Spleen (tissue), 11 donors: Measurements from ENCODE around the gene SORCS2. TPM values are rescaled to one million over a fixed set of nuclear protein-coding genes. Genes with fewer than 3 reads are reported as not detected.

Experiments used
- DNase-seq: peaks from one replicate; pipeline ENCODE4 v3.0.0-alpha.2; 2020
- H3K27ac ChIP-seq, 8 donors: fragments of 200-600 bp; sonication (generic) in 7 of 8; 1 replicate in 4 of 8; 2 replicates in 4 of 8; pipeline versions ENCODE4 v1.5.0 to v1.8.0; 2016 to 2021; ENCODE audit warnings: inconsistent platforms in 4 of 8, mild to moderate bottlenecking in 4 of 8, moderate library complexity in 1 of 8
- H3K27me3 ChIP-seq, 7 donors: fragments of 200-600 bp; sonication (generic) in 6 of 7; replicated peaks in 1 of 7; 1 replicate in 4 of 7; 2 replicates in 3 of 7; pipeline versions ENCODE4 v1.5.0 to v1.8.0; 2016 to 2021; ENCODE audit warnings: inconsistent platforms in 3 of 7, mild to moderate bottlenecking in 1 of 7
- H3K36me3 ChIP-seq, 6 donors: fragments of 200-600 bp; sonication (generic) in 5 of 6; 1 replicate in 4 of 6; 2 replicates in 2 of 6; pipeline versions ENCODE4 v1.5.0 to v1.8.0; 2016 to 2021; ENCODE audit warnings: inconsistent platforms in 2 of 6
- H3K4me1 ChIP-seq, 6 donors: fragments of 200-600 bp; sonication (generic) in 5 of 6; 1 replicate in 3 of 6; 2 replicates in 3 of 6; pipeline versions ENCODE4 v1.5.0 to v1.8.0; 2016 to 2021; ENCODE audit warnings: inconsistent platforms in 3 of 6
- H3K4me3 ChIP-seq, 8 donors: fragments of 200-600 bp; sonication (generic) in 7 of 8; 1 replicate in 4 of 8; 2 replicates in 4 of 8; pipeline versions ENCODE4 v1.5.0 to v1.8.0; 2016 to 2021; ENCODE audit warnings: inconsistent platforms in 4 of 8, mild to moderate bottlenecking in 4 of 8, moderate library complexity in 2 of 8
- H3K9me3 ChIP-seq, 8 donors: fragments of 200-600 bp; sonication (generic) in 7 of 8; 1 replicate in 4 of 8; 2 replicates in 4 of 8; pipeline versions ENCODE4 v1.5.0 to v1.8.0; 2016 to 2021; ENCODE audit warnings: inconsistent platforms in 4 of 8
- POLR2A ChIP-seq, 3 donors: fragments of 450-650 bp; IDR thresholded peaks; one replicate each; pipeline ENCODE4 v1.5.1; 2017; ENCODE audit warnings: antibody characterized with exemption in 3 of 3, mild to moderate bottlenecking in 1 of 3
- POLR2AphosphoS5 ChIP-seq, 3 donors: sonication (generic); formaldehyde crosslinking; IDR thresholded peaks; one replicate each; pipeline ENCODE4 v1.5.1; 2017; ENCODE audit warnings: antibody characterized with exemption in 3 of 3
- WGBS, 5 donors: extraction: QIAGEN DNeasy Blood & Tissue Kit in 3 of 5; methylation state at CpG; one replicate each; pipeline versions ENCODE4 v1.1.5 to v1.1.7; 2013 to 2018; 5-methylcytosine and 5-hydroxymethylcytosine counted together
- intact Hi-C: fragments of 100-400 bp; cut with DNase I; formaldehyde crosslinking; loops from one replicate; pipeline ENCODE4 v1.15.0; 2023; ENCODE audit warnings: low total_unique reads
- polyA plus RNA-seq, 3 donors: library from polyadenylated mRNA; stranded (reverse); fragments of 200-250 nt; gene quantifications; one replicate each; pipeline ENCODE4 v1.2.1, GENCODE V29; 2013
- total RNA-seq, 7 donors: library from RNA; depleted of rRNA in 3 of 7; stranded (reverse); fragments of >200 nt in 3 of 7; fragmentation: NEBNext Ultra II Directional in 4 of 7; extraction: Animal tissue kit (Norgen Biotek cat#: 25700) in 4 of 7; gene quantifications; one replicate each; pipeline versions ENCODE4 v1.1.0 to v1.2.1, GENCODE V29; 2016 to 2021
- TF ChIP-seq, protein P1 (sequence below), 11 experiments: fragments of 200-600 bp in 7 of 11; fragments of 450-650 bp in 4 of 11; sonication (generic) in 4 of 11; IDR thresholded peaks in 8 of 11; conservative IDR thresholded peaks in 3 of 11; 1 replicate in 7 of 11; 2 replicates in 4 of 11; pipeline versions ENCODE4 v1.4.0 to v1.8.0; 2016 to 2021; ENCODE audit warnings: antibody characterized with exemption in 11 of 11, inconsistent platforms in 4 of 11, mild to moderate bottlenecking in 1 of 11
- donor health status: healthy with polysubstance abuse.
- donor health status: DM: no; HTN: no; CAD: no; lungs with moderate emphysema.
- donor health status: DM: no; HTN: no; CAD: no.
- donor health status: Bipolar disorder and iron deficiency.
- donor health status: healthy.
- donor health status: DM: no; HTN: no; CAD: no.
- donor health status: DM: yes; HTN: yes; CAD: no.

Gene SORCS2
- total and polyA plus RNA-seq, 10 donors: 0.33 to 1.6 (median 0.60) TPM

DNA sequence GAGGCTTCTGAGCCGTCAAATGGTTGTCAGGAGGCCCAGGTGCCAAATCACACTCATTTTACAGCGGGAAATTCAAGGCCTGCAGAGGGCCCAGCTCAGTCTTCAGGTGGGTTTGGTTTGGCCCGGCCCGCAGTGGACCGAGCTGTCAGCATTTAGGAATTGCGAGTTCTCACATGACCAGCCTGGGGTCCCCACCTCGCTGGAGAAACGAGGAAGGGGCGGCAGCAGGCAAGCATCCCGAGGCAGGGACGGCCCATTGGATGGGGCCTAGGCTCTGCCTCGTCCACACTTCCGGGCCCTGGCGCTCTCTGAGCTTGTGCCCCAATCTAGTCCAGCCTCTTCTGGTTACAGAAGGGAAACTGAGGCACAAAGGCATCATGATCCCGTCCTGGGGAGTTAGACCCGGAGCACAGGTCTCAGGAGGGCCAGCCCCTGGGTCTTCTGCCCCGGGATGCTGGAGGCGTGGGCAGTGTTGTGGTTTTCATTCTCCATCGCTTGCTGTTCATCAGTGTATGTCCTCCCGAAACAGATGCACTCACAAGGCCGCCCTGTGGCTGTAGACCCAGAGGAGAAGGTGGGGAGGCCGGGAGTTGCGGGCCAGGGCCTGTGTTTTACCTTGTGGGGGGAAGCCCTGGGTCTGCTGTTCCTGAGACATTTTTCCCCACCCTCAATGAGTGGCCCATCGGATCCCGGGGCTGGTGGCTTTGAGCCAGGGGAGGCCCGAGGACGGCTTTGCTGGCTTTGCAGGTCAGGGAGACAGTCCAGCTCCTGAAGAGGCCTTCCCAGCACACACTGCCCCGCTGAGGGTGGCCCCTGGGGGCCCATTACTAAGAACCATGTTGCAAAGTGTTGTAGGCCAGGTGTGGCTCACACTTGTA is 233.5 kb downstream of the SORCS2 start:
- H3K4me3 ChIP-seq: no peak overlapping the region

DNA sequence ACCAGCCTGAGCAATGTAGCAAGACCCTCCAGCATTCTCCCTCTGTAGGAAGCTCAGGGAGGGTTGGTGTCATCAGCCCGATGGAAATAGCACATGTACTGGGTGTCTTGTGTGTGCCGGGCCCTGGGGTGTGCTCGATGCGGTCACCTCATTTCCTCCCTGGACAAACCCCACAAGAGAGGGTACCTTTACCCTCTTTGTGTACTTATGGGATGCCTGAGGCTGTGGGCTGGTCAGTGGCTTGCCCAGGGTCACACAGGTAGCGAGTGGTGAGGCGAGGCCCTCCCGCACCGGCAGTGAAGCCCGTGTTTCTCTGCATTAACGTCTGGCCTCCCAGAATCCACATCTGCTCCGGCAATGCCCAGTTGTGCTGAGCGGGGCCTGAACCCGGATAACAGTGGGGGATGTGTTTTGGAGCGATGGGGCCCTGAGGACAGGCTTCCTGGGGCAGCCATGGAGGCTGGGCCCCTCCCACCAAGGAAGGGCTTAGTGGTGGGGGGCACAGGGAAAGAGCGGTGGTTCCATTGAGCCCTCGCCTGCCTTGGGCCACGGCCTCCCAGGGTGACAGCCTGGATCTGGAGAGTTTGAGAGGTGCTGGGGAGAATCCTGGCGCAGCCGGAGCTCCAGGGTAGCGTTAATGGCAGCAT is 234.3 kb downstream of the SORCS2 start:
- DNase-seq: peak; percentile 66
- WGBS, 5 donors: 84 to 96% (median 91%) methylated on average over 18 to 20 of the region's 20 CpGs
- Histone ChIP-seq H3K4me3 (no peak overlapping the region), H3K36me3 (no peaks in the 10 kb centered on the region), H3K4me1 (peaks cover 0 to 12% (median 2%) of the 10 kb centered on the region in 6 donors), H3K27ac (no peak overlapping the region), H3K9me3 (no peaks in the 10 kb centered on the region), H3K27me3 (no peaks in the 10 kb centered on the region)
- TF ChIP-seq POLR2AphosphoS5 (IDR thresholded peaks at IDR 0.05): no peak
- no peak for TF ChIP-seq POLR2A (IDR thresholded peaks at IDR 0.05)
- TF ChIP-seq, protein P1, sequence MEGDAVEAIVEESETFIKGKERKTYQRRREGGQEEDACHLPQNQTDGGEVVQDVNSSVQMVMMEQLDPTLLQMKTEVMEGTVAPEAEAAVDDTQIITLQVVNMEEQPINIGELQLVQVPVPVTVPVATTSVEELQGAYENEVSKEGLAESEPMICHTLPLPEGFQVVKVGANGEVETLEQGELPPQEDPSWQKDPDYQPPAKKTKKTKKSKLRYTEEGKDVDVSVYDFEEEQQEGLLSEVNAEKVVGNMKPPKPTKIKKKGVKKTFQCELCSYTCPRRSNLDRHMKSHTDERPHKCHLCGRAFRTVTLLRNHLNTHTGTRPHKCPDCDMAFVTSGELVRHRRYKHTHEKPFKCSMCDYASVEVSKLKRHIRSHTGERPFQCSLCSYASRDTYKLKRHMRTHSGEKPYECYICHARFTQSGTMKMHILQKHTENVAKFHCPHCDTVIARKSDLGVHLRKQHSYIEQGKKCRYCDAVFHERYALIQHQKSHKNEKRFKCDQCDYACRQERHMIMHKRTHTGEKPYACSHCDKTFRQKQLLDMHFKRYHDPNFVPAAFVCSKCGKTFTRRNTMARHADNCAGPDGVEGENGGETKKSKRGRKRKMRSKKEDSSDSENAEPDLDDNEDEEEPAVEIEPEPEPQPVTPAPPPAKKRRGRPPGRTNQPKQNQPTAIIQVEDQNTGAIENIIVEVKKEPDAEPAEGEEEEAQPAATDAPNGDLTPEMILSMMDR (IDR thresholded peaks at IDR 0.05 in 8 of 11, conservative IDR thresholded peaks at IDR 0.05 in 3 of 11): no peak
- intact Hi-C loops: no loop called here

More for the DNA sequence above, 233.5 kb downstream of the SORCS2 start:
- H3K9me3 ChIP-seq: no peaks in the 10 kb centered on the region
- intact Hi-C loops: no loop called here
- H3K27me3 ChIP-seq: no peaks in the 10 kb centered on the region
- DNase-seq: peak; percentile 61
- no peaks in the 10 kb centered on the region for H3K36me3 ChIP-seq
- TF ChIP-seq, protein P1 (IDR thresholded peaks at IDR 0.05 in 8 of 11, conservative IDR thresholded peaks at IDR 0.05 in 3 of 11): no peak
- TF ChIP-seq POLR2A (IDR thresholded peaks at IDR 0.05): no peak
- no peak for TF ChIP-seq POLR2AphosphoS5 (IDR thresholded peaks at IDR 0.05)
- 82 to 86% (median 84%) methylated on average over 12 to 28 of the region's 28 CpGs for WGBS, 5 donors
- H3K27ac ChIP-seq: no peak overlapping the region
- peaks cover 0 to 12% (median 2%) of the 10 kb centered on the region in 6 donors for H3K4me1 ChIP-seq

DNA sequence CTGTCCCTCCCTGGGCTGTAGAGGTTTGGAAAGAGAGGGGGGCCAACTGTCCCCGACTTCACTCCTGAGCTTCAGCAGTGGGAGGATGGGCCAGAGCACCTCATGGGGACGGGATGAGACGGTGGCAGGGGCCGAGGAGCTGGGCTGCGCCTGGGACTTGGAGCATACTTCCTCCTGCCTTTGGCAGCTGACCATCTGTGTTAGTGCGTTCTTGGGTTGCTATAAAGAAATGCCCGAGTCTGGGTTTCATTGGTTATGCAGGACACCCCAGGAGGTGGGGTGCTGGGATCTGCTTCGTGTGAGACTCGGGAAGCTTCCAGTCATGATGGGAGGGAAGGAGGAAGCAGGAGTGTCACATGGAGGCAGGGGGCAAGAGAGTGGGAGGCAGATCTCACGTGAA is 235.0 kb downstream of the SORCS2 start:
- Histone ChIP-seq H3K4me1 (peaks cover 0 to 12% (median 2%) of the 10 kb centered on the region in 6 donors), H3K4me3 (no peak overlapping the region), H3K36me3 (no peaks in the 10 kb centered on the region), H3K9me3 (no peaks in the 10 kb centered on the region), H3K27ac (no peak overlapping the region), H3K27me3 (peaks cover 0 to 1% (median 0%) of the 10 kb centered on the region in 7 donors)
- TF ChIP-seq POLR2AphosphoS5 (IDR thresholded peaks at IDR 0.05): no peak
- TF ChIP-seq, protein P1 (IDR thresholded peaks at IDR 0.05 in 8 of 11, conservative IDR thresholded peaks at IDR 0.05 in 3 of 11): no peak
- TF ChIP-seq POLR2A (IDR thresholded peaks at IDR 0.05): no peak
- WGBS, 5 donors: 39 to 63% (median 61%) methylated on average over 9 to 10 of the region's 10 CpGs
- intact Hi-C loops: no loop called here
- peak; percentile 69 for DNase-seq

DNA sequence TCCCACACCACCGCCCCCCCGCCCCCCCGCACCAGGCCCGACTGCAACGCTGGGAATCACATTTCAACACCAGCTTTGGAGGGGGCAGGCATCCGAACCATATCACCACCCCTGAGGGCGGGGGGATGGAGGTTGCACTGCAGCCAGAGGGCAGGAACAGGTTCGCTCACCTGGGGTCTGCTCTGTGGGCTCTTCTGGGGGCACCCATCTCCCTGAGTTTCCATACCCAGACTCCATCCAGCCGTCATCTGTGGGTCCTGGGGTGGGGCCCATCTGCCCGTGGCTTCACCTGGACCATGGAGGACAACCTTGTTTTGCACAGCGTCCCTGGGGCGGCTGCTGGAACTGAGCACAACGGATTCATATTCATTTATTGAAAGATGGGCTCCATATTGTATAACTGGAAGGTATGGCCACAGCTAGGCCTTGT is 235.5 kb downstream of the SORCS2 start:
- Histone ChIP-seq H3K27me3 (peaks cover 0 to 6% (median 0%) of the 10 kb centered on the region in 7 donors), H3K4me3 (no peak overlapping the region), H3K4me1 (peaks cover 0 to 12% (median 2%) of the 10 kb centered on the region in 6 donors), H3K9me3 (no peaks in the 10 kb centered on the region), H3K36me3 (no peaks in the 10 kb centered on the region), H3K27ac (no peak overlapping the region)
- 63 to 87% (median 79%) methylated on average over 5 to 13 of the region's 13 CpGs for WGBS, 5 donors
- TF ChIP-seq POLR2A (IDR thresholded peaks at IDR 0.05): no peak
- TF ChIP-seq POLR2AphosphoS5 (IDR thresholded peaks at IDR 0.05): no peak
- TF ChIP-seq, protein P1 (IDR thresholded peaks at IDR 0.05 in 8 of 11, conservative IDR thresholded peaks at IDR 0.05 in 3 of 11): no peak
- no peak for DNase-seq
- intact Hi-C loops: no loop called here
